ENCODE results near the gene ZNF91.
"Not testable (repeated sequence)": the region's sequence is repeated elsewhere in the genome, so short reads cannot be mapped to it uniquely, and the experiment has no call there.

The ZNF91 gene

GRCh38 chr19:23409392-23410048, 14.2 kb upstream of the ZNF91 start:
- Histone ChIP-seq H3K27me3 (ENCODE audit: control insufficient read depth in 1 of 2, insufficient read depth in 2 of 2, low read length in 2 of 2) (no peaks in the 10 kb centered on the region), H3K9me3 (ENCODE audit: low read length) (no peaks in the 10 kb centered on the region), H3K4me3 (ENCODE audit: low read depth in 1 of 2, low read length in 2 of 2) (no peak overlapping the region), H3K27ac (ENCODE audit: low read depth, low read length) (no peak overlapping the region), H3K36me3 (ENCODE audit: insufficient read depth, low read length) (no peaks in the 10 kb centered on the region), H3K9ac (ENCODE audit: low read length) (no peak overlapping the region), H3K4me1 (ENCODE audit: insufficient read depth, low read length) (no peaks in the 10 kb centered on the region)

GRCh38 chr19:23407616-23408133, 12.4 kb upstream of the ZNF91 start:
- Histone ChIP-seq H3K36me3 (ENCODE audit: insufficient read depth, low read length) (no peaks in the 10 kb centered on the region), H3K27me3 (ENCODE audit: control insufficient read depth in 1 of 2, insufficient read depth in 2 of 2, low read length in 2 of 2) (no peaks in the 10 kb centered on the region), H3K27ac (ENCODE audit: low read depth, low read length) (no peak overlapping the region), H3K9me3 (ENCODE audit: low read length) (no peaks in the 10 kb centered on the region), H3K4me1 (ENCODE audit: insufficient read depth, low read length) (no peaks in the 10 kb centered on the region), H3K9ac (ENCODE audit: low read length) (no peak overlapping the region), H3K4me3 (ENCODE audit: low read depth in 1 of 2, low read length in 2 of 2) (no peak overlapping the region)

- Histone ChIP-seq H3K36me3 (ENCODE audit: insufficient read depth, low read length) (no peaks in the 10 kb centered on the region), H3K4me1 (ENCODE audit: insufficient read depth, low read length) (no peaks in the 10 kb centered on the region), H3K9me3 (ENCODE audit: low read length) (no peaks in the 10 kb centered on the region), H3K4me3 (ENCODE audit: low read depth in 1 of 2, low read length in 2 of 2) (no peak overlapping the region), H3K27me3 (ENCODE audit: control insufficient read depth in 1 of 2, insufficient read depth in 2 of 2, low read length in 2 of 2) (no peaks in the 10 kb centered on the region), H3K9ac (ENCODE audit: low read length) (no peak overlapping the region), H3K27ac (ENCODE audit: low read depth, low read length) (no peak overlapping the region)
These were observed 11.4 kb upstream of the ZNF91 start for GRCh38 chr19:23406721-23407120.

- Histone ChIP-seq H3K4me3 (ENCODE audit: low read depth in 1 of 2, low read length in 2 of 2) (no peak overlapping the region), H3K36me3 (ENCODE audit: insufficient read depth, low read length) (no peaks in the 10 kb centered on the region), H3K27ac (ENCODE audit: low read depth, low read length) (no peak overlapping the region), H3K27me3 (ENCODE audit: control insufficient read depth in 1 of 2, insufficient read depth in 2 of 2, low read length in 2 of 2) (no peaks in the 10 kb centered on the region), H3K9me3 (ENCODE audit: low read length) (no peaks in the 10 kb centered on the region), H3K4me1 (ENCODE audit: insufficient read depth, low read length) (no peaks in the 10 kb centered on the region), H3K9ac (ENCODE audit: low read length) (no peak overlapping the region)
These were observed 10.8 kb upstream of the ZNF91 start for GRCh38 chr19:23406091-23406490.

- Histone ChIP-seq H3K4me1 (ENCODE audit: insufficient read depth, low read length) (no peaks in the 10 kb centered on the region), H3K9me3 (ENCODE audit: low read length) (no peaks in the 10 kb centered on the region)
These were observed 9.4 kb upstream of the ZNF91 start for GRCh38 chr19:23404676-23405075.

GRCh38 chr19:23403581-23404324, 8.5 kb upstream of the ZNF91 start:
- Histone ChIP-seq H3K27me3 (ENCODE audit: control insufficient read depth in 1 of 2, insufficient read depth in 2 of 2, low read length in 2 of 2) (no peaks in the 10 kb centered on the region), H3K4me1 (ENCODE audit: insufficient read depth, low read length) (no peaks in the 10 kb centered on the region), H3K27ac (ENCODE audit: low read depth, low read length) (no peak overlapping the region), H3K9ac (ENCODE audit: low read length) (no peak overlapping the region), H3K36me3 (ENCODE audit: insufficient read depth, low read length) (no peaks in the 10 kb centered on the region), H3K9me3 (ENCODE audit: low read length) (no peaks in the 10 kb centered on the region), H3K4me3 (ENCODE audit: low read depth in 1 of 2, low read length in 2 of 2) (no peak overlapping the region)

More at GRCh38 chr19:23404676-23405075, 9.4 kb upstream of the ZNF91 start:
- Histone ChIP-seq H3K36me3 (ENCODE audit: insufficient read depth, low read length) (no peaks in the 10 kb centered on the region), H3K9ac (ENCODE audit: low read length) (no peak overlapping the region), H3K27me3 (ENCODE audit: control insufficient read depth in 1 of 2, insufficient read depth in 2 of 2, low read length in 2 of 2) (no peaks in the 10 kb centered on the region), H3K4me3 (ENCODE audit: low read depth in 1 of 2, low read length in 2 of 2) (no peak overlapping the region), H3K27ac (ENCODE audit: low read depth, low read length) (no peak overlapping the region)

- no peaks in the 10 kb centered on the region for H3K9me3 ChIP-seq (ENCODE audit: low read length)
- no peak overlapping the region for H3K27ac ChIP-seq (ENCODE audit: low read depth, low read length)
- no peaks in the 10 kb centered on the region for H3K36me3 ChIP-seq (ENCODE audit: insufficient read depth, low read length)
- no peak overlapping the region for H3K4me3 ChIP-seq (ENCODE audit: low read depth in 1 of 2, low read length in 2 of 2)
- H3K4me1 ChIP-seq (ENCODE audit: insufficient read depth, low read length) = no peaks in the 10 kb centered on the region
- no peaks in the 10 kb centered on the region for H3K27me3 ChIP-seq (ENCODE audit: control insufficient read depth in 1 of 2, insufficient read depth in 2 of 2, low read length in 2 of 2)
- H3K9ac ChIP-seq (ENCODE audit: low read length) = no peak overlapping the region
These were observed 7.8 kb upstream of the ZNF91 start for GRCh38 chr19:23403052-23403451.

- no peaks in the 10 kb centered on the region for H3K36me3 ChIP-seq (ENCODE audit: insufficient read depth, low read length)
- no peaks in the 10 kb centered on the region for H3K9me3 ChIP-seq (ENCODE audit: low read length)
- H3K27me3 ChIP-seq (ENCODE audit: control insufficient read depth in 1 of 2, insufficient read depth in 2 of 2, low read length in 2 of 2) = no peaks in the 10 kb centered on the region
- H3K4me1 ChIP-seq (ENCODE audit: insufficient read depth, low read length) = no peaks in the 10 kb centered on the region
- H3K4me3 ChIP-seq (ENCODE audit: low read depth in 1 of 2, low read length in 2 of 2) = no peak overlapping the region
- H3K27ac ChIP-seq (ENCODE audit: low read depth, low read length) = no peak overlapping the region
- H3K9ac ChIP-seq (ENCODE audit: low read length) = no peak overlapping the region
These were observed 7.1 kb upstream of the ZNF91 start for GRCh38 chr19:23402388-23402787.

GRCh38 chr19:23401086-23401610, 5.9 kb upstream of the ZNF91 start:
- no peak overlapping the region for H3K9ac ChIP-seq (ENCODE audit: low read length)
- H3K9me3 ChIP-seq (ENCODE audit: low read length) = no peaks in the 10 kb centered on the region
- H3K4me1 ChIP-seq (ENCODE audit: insufficient read depth, low read length) = no peaks in the 10 kb centered on the region
- no peak overlapping the region for H3K27ac ChIP-seq (ENCODE audit: low read depth, low read length)
- no peak overlapping the region for H3K4me3 ChIP-seq (ENCODE audit: low read depth in 1 of 2, low read length in 2 of 2)
- no peaks in the 10 kb centered on the region for H3K36me3 ChIP-seq (ENCODE audit: insufficient read depth, low read length)
- H3K27me3 ChIP-seq (ENCODE audit: control insufficient read depth in 1 of 2, insufficient read depth in 2 of 2, low read length in 2 of 2) = no peaks in the 10 kb centered on the region

- H3K36me3 ChIP-seq (ENCODE audit: insufficient read depth, low read length) = no peaks in the 10 kb centered on the region
- no peak overlapping the region for H3K4me3 ChIP-seq (ENCODE audit: low read depth in 1 of 2, low read length in 2 of 2)
- no peaks in the 10 kb centered on the region for H3K27me3 ChIP-seq (ENCODE audit: control insufficient read depth in 1 of 2, insufficient read depth in 2 of 2, low read length in 2 of 2)
- no peaks in the 10 kb centered on the region for H3K9me3 ChIP-seq (ENCODE audit: low read length)
- peaks cover 3% of the 10 kb centered on the region for H3K4me1 ChIP-seq (ENCODE audit: insufficient read depth, low read length)
- H3K27ac ChIP-seq (ENCODE audit: low read depth, low read length) = no peak overlapping the region
- no peak overlapping the region for H3K9ac ChIP-seq (ENCODE audit: low read length)
These were observed 4.2 kb upstream of the ZNF91 start for GRCh38 chr19:23399443-23399842.

GRCh38 chr19:23395722-23396117, 449 bp upstream of the ZNF91 start:
- not testable (repeated sequence) for H3K4me3 ChIP-seq (ENCODE audit: low read depth in 1 of 2, low read length in 2 of 2); H3K36me3 ChIP-seq (ENCODE audit: insufficient read depth, low read length); H3K27me3 ChIP-seq (ENCODE audit: control insufficient read depth in 1 of 2, insufficient read depth in 2 of 2, low read length in 2 of 2); H3K9ac ChIP-seq (ENCODE audit: low read length); H3K9me3 ChIP-seq (ENCODE audit: low read length); H3K27ac ChIP-seq (ENCODE audit: low read depth, low read length)
- H3K4me1 ChIP-seq (ENCODE audit: insufficient read depth, low read length) = peaks cover 34% of the 10 kb centered on the region
